ENCODE data around the gene RNU6-8.

RNU6-8 gene

DNA sequence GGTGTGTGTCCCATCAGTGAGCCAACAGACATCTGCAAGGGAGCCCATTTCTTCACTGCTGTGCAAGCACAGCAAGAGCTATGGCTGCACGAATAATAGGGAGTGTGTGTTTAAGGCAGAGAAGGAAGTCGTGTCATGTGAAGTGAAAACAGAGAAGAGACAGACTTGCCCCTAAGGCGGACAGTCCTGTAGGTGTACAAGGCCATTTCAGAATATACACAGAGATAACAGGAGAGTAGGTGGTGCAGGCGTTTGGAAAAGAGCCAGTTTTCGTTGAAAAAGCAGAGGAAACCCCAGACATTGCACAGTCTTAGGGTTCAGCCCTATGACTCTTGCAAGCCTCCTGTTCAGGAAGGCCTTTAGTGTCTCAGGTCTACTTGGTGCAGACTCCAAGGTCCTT, 46.3 kb upstream of the RNU6-8 start:
- DNase-seq (ENCODE audit: low read depth) = no peak
- no peak overlapping the region for H3K4me3 ChIP-seq (ENCODE audit: low read depth, low read length)
- TF ChIP-seq MYC (IDR thresholded peaks at IDR 0.05; ENCODE audit: low read depth, low read length) (no peak), POLR2A (IDR thresholded peaks at IDR 0.05; ENCODE audit: extremely low read depth, insufficient read length) (no peak)
- TF ChIP-seq, protein P1, sequence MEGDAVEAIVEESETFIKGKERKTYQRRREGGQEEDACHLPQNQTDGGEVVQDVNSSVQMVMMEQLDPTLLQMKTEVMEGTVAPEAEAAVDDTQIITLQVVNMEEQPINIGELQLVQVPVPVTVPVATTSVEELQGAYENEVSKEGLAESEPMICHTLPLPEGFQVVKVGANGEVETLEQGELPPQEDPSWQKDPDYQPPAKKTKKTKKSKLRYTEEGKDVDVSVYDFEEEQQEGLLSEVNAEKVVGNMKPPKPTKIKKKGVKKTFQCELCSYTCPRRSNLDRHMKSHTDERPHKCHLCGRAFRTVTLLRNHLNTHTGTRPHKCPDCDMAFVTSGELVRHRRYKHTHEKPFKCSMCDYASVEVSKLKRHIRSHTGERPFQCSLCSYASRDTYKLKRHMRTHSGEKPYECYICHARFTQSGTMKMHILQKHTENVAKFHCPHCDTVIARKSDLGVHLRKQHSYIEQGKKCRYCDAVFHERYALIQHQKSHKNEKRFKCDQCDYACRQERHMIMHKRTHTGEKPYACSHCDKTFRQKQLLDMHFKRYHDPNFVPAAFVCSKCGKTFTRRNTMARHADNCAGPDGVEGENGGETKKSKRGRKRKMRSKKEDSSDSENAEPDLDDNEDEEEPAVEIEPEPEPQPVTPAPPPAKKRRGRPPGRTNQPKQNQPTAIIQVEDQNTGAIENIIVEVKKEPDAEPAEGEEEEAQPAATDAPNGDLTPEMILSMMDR (IDR thresholded peaks at IDR 0.05; ENCODE audit: low read depth, low read length) = no peak
- TF ChIP-seq, protein P2, sequence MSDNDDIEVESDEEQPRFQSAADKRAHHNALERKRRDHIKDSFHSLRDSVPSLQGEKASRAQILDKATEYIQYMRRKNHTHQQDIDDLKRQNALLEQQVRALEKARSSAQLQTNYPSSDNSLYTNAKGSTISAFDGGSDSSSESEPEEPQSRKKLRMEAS (IDR thresholded peaks at IDR 0.05; ENCODE audit: low read depth, low read length) = no peak

DNA sequence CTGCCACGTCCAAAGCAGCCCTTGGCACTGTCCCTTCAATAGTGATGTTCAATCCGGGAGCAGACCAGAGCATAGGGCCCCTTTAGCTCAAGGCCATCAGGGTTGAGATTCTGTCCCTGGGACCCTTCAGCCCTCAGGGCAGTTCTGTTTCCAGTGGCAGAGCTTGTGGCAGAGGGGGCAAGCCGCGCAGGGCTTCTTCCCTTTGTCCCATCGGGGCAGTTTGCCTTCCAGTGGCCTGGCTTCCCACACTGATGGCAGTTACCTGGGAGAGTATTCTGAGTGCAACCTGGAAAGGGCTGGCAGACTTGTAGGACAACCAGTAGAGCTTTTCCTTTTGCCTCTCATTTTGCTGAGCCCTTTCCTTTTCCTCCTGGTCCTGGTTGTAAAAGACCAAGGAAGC, 43.7 kb upstream of the RNU6-8 start:
- TF ChIP-seq, protein P2 (IDR thresholded peaks at IDR 0.05; ENCODE audit: low read depth, low read length) = no peak
- TF ChIP-seq POLR2A (IDR thresholded peaks at IDR 0.05; ENCODE audit: extremely low read depth, insufficient read length) (no peak), MYC (IDR thresholded peaks at IDR 0.05; ENCODE audit: low read depth, low read length) (no peak)
- TF ChIP-seq, protein P1 (IDR thresholded peaks at IDR 0.05; ENCODE audit: low read depth, low read length) = no peak
- no peak for DNase-seq (ENCODE audit: low read depth)

DNA sequence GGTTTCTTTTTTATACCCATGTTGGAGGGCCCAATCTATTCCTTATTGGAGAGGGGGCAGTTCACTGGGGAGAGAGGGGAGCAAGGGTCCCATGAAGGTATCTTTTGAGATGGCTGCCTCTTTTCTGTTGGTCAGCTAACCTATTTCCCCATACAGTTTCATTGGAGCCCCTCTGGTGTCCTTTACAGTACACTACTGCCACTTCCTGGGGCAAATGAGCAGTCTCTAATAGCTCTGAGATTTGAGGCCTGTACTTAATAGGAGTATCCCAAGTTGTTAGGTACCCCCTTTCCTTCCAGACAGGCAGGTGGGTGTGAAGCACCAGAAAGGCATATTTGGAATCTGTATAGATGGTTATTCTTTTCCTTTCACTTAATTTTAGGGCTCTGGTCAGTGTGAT, 41.3 kb upstream of the RNU6-8 start:
- TF ChIP-seq MYC (IDR thresholded peaks at IDR 0.05; ENCODE audit: low read depth, low read length) (no peak), POLR2A (IDR thresholded peaks at IDR 0.05; ENCODE audit: extremely low read depth, insufficient read length) (no peak)
- TF ChIP-seq, protein P2 (IDR thresholded peaks at IDR 0.05; ENCODE audit: low read depth, low read length) = no peak
- TF ChIP-seq, protein P1 (IDR thresholded peaks at IDR 0.05; ENCODE audit: low read depth, low read length) = no peak
- no peak for DNase-seq (ENCODE audit: low read depth)
- H3K4me3 ChIP-seq (ENCODE audit: low read depth, low read length) = no peak overlapping the region

More for the DNA sequence above, 43.7 kb upstream of the RNU6-8 start:
- no peak overlapping the region for H3K4me3 ChIP-seq (ENCODE audit: low read depth, low read length)

DNA sequence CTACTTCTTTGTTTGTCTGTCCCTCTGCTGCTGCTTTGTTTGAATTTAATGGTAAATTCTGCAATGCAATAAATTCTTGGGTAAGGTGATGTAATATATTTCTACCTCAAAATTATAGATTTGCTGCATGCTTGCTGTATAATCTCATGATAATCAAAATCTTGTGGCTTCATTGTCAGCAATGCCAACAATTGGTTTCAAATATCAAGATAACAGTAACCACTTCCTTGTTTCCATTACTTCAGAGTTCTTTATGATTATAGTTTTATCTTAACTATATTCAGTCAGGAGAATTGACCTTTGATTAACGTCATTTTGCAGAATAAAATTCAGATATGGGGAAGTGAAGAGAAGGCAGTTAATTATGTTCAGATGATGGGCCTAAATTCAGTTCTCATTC, 30.2 kb upstream of the RNU6-8 start:
- TF ChIP-seq MYC (IDR thresholded peaks at IDR 0.05; ENCODE audit: low read depth, low read length) (no peak), POLR2A (IDR thresholded peaks at IDR 0.05; ENCODE audit: extremely low read depth, insufficient read length) (no peak)
- TF ChIP-seq, protein P2 (IDR thresholded peaks at IDR 0.05; ENCODE audit: low read depth, low read length) = no peak
- TF ChIP-seq, protein P1 (IDR thresholded peaks at IDR 0.05; ENCODE audit: low read depth, low read length) = no peak
- DNase-seq (ENCODE audit: low read depth) = no peak
- no peak overlapping the region for H3K4me3 ChIP-seq (ENCODE audit: low read depth, low read length)

DNA sequence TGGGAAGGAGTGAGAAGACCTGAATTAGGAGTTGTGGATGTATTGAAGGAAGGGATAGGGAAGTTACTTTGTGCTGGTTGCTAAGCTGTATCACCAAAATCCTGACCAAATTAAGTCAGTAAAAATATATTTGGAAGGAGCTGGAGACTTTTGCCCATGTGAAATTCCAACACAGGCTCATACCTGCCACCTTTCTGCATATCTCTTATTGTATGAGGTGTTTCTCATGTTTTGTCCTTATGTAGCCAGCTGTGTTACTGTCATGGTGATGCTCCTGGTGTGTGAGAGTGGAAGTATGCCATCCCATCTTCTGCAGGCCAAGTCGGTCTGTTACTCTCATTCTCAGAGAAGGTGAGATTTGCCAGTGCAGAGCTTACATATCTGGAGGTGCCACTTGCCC, 29.4 kb upstream of the RNU6-8 start:
- DNase-seq (ENCODE audit: low read depth) = no peak
- H3K4me3 ChIP-seq (ENCODE audit: low read depth, low read length) = no peak overlapping the region
- no peak for TF ChIP-seq POLR2A (IDR thresholded peaks at IDR 0.05; ENCODE audit: extremely low read depth, insufficient read length)
- TF ChIP-seq, protein P2 (IDR thresholded peaks at IDR 0.05; ENCODE audit: low read depth, low read length) = no peak
- TF ChIP-seq, protein P1 (IDR thresholded peaks at IDR 0.05; ENCODE audit: low read depth, low read length) = no peak
- TF ChIP-seq MYC (IDR thresholded peaks at IDR 0.05; ENCODE audit: low read depth, low read length) = no peak
